HL-60 (cell line): ENCODE data around the gene SLC15A1.

Source experiments
- DNase-seq, 2 experiments: peaks; one replicate each; pipeline ENCODE4 v3.0.0-alpha.2; 2010 to 2020; ENCODE audit warnings: low read depth in 1 of 2, low spot score in 1 of 2
- H3K27ac ChIP-seq: fragments of 250-450 bp; sonication (Bioruptor Pico); replicated peaks from 2 replicates; pipeline ENCODE4 v1.5.1; 2020; ENCODE audit warnings: mild to moderate bottlenecking, moderate library complexity
- H3K27me3 ChIP-seq: fragments of 250-450 bp; sonication (Bioruptor Pico); 2 replicates; pipeline ENCODE4 v1.5.1; 2021; ENCODE audit warnings: mild to moderate bottlenecking, moderate library complexity; ENCODE audit not compliant: insufficient read depth, poor library complexity, severe bottlenecking
- H3K4me3 ChIP-seq: replicated peaks from 2 replicates; pipeline ENCODE4 v1.5.1; 2011; ENCODE audit warnings: mild to moderate bottlenecking, control low read depth, low read length; ENCODE audit not compliant: insufficient read depth
- CTCF ChIP-seq: IDR thresholded peaks from one replicate; pipeline ENCODE4 v1.5.1; 2011; ENCODE audit warnings: low read length, control low read depth, inconsistent platforms; ENCODE audit not compliant: insufficient read depth
- GABPA ChIP-seq: IDR thresholded peaks from 2 replicates; pipeline ENCODE4 v1.6.1; 2012; ENCODE audit warnings: low read depth
- POLR2AphosphoS5 ChIP-seq: IDR thresholded peaks from 2 replicates; pipeline ENCODE4 v1.6.1; 2012; ENCODE audit warnings: low read depth
- SPI1 ChIP-seq: IDR thresholded peaks from 2 replicates; pipeline ENCODE4 v1.6.1; 2012; ENCODE audit warnings: low read depth, mild to moderate bottlenecking, borderline replicate concordance
- TF ChIP-seq, protein P1 (sequence below): IDR thresholded peaks from 2 replicates; pipeline ENCODE4 v1.6.1; 2012; ENCODE audit warnings: low read depth; ENCODE audit not compliant: insufficient replicate concordance

The SLC15A1 gene

DNA sequence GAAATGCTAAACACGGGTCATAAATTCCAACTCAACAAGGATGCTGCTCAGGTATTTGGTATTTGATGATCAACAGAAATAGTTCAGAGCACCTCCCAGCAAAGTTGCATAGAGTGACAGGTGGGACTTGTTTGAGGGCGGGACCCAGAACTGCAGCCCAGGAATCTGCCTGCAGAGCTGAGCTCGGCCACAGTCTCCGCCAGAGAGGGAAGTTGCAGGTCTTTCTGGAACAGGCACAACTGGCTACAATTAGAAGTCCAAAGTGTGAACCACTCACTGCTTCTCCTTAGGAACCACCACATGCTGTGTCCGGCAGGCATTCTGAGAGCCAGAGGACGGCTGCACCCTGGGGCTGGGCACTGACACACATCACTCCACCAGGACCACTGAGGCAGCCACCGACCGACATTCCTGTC lies 1.1 kb downstream of the SLC15A1 start:
- Histone ChIP-seq H3K4me3 (no peak overlapping the region), H3K27me3 (peaks cover 41% of the 10 kb centered on the region), H3K27ac (no peak overlapping the region)
- TF ChIP-seq, protein P1, sequence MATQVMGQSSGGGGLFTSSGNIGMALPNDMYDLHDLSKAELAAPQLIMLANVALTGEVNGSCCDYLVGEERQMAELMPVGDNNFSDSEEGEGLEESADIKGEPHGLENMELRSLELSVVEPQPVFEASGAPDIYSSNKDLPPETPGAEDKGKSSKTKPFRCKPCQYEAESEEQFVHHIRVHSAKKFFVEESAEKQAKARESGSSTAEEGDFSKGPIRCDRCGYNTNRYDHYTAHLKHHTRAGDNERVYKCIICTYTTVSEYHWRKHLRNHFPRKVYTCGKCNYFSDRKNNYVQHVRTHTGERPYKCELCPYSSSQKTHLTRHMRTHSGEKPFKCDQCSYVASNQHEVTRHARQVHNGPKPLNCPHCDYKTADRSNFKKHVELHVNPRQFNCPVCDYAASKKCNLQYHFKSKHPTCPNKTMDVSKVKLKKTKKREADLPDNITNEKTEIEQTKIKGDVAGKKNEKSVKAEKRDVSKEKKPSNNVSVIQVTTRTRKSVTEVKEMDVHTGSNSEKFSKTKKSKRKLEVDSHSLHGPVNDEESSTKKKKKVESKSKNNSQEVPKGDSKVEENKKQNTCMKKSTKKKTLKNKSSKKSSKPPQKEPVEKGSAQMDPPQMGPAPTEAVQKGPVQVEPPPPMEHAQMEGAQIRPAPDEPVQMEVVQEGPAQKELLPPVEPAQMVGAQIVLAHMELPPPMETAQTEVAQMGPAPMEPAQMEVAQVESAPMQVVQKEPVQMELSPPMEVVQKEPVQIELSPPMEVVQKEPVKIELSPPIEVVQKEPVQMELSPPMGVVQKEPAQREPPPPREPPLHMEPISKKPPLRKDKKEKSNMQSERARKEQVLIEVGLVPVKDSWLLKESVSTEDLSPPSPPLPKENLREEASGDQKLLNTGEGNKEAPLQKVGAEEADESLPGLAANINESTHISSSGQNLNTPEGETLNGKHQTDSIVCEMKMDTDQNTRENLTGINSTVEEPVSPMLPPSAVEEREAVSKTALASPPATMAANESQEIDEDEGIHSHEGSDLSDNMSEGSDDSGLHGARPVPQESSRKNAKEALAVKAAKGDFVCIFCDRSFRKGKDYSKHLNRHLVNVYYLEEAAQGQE: no peak
- TF ChIP-seq CTCF (no peak), SPI1 (no peak), POLR2AphosphoS5 (no peak), GABPA (no peak)
- DNase-seq: no peak

GRCh38 chr13:98749501-98749900 lies 3.0 kb downstream of the SLC15A1 start:
- no peak overlapping the region for H3K27ac ChIP-seq
- DNase-seq: no peak
- H3K27me3 ChIP-seq: peaks cover 39% of the 10 kb centered on the region
- TF ChIP-seq GABPA: no peak
- no peak for TF ChIP-seq CTCF
- TF ChIP-seq, protein P1: no peak
- TF ChIP-seq POLR2AphosphoS5: no peak
- no peak for TF ChIP-seq SPI1
- H3K4me3 ChIP-seq: no peak overlapping the region

GRCh38 chr13:98746968-98747367 lies 5.5 kb downstream of the SLC15A1 start:
- Histone ChIP-seq H3K27ac (no peak overlapping the region), H3K27me3 (peaks cover 20% of the 10 kb centered on the region), H3K4me3 (no peak overlapping the region)
- no peak for DNase-seq
- TF ChIP-seq, protein P1: no peak
- TF ChIP-seq GABPA (no peak), SPI1 (no peak), POLR2AphosphoS5 (no peak), CTCF (no peak)
